MM.1S (cell line): Measurements from ENCODE around the gene GPC5.

Experiments
- EZH2 ChIP-seq: fragments of 300-600 bp; sonication (generic); optimal IDR thresholded peaks from 2 replicates; pipeline ENCODE3; 2017; ENCODE audit warnings: low read depth, mild to moderate bottlenecking, antibody characterized with exemption, low read length, mixed read lengths
- EZH2phosphoT487 ChIP-seq: fragments of 300-600 bp; sonication (generic); IDR thresholded peaks from 2 replicates; pipeline ENCODE4 v1.6.1; 2018; ENCODE audit warnings: antibody characterized with exemption, low read length
- TF ChIP-seq, protein P1 (sequence below): fragments of 300-600 bp; sonication (generic); IDR thresholded peaks from 2 replicates; pipeline ENCODE4 v1.5.1; 2016; ENCODE audit warnings: antibody characterized with exemption, low read length, mixed read lengths

DNA sequence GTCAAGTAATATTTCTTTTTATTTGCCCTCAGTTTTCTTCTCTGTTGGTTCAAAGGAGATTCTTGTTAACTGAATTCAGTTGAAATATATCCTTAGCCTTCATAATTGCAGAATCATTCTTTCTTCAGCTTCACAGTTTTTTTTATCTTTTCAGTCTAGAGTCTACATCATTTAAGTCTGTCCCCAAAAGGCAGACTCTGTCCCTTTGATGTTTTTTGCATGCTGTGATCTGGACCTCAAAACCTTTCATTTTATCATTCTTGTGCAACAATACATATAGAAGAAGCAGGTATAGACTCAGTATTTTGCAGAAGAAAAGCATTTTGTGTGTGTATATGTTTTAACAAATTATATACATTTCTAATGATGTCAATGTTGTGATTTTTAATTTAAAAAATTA, 1093.4 kb downstream of the GPC5 start:
- TF ChIP-seq EZH2phosphoT487 (no peak), EZH2 (no peak)
- TF ChIP-seq, protein P1, sequence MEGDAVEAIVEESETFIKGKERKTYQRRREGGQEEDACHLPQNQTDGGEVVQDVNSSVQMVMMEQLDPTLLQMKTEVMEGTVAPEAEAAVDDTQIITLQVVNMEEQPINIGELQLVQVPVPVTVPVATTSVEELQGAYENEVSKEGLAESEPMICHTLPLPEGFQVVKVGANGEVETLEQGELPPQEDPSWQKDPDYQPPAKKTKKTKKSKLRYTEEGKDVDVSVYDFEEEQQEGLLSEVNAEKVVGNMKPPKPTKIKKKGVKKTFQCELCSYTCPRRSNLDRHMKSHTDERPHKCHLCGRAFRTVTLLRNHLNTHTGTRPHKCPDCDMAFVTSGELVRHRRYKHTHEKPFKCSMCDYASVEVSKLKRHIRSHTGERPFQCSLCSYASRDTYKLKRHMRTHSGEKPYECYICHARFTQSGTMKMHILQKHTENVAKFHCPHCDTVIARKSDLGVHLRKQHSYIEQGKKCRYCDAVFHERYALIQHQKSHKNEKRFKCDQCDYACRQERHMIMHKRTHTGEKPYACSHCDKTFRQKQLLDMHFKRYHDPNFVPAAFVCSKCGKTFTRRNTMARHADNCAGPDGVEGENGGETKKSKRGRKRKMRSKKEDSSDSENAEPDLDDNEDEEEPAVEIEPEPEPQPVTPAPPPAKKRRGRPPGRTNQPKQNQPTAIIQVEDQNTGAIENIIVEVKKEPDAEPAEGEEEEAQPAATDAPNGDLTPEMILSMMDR: no peak
